ENCODE measurements around the gene RABEPK. TPM values are rescaled to one million over a fixed set of nuclear protein-coding genes. Genes with fewer than 3 reads are reported as not detected.
"Not testable (repeated sequence)": the region's sequence is repeated elsewhere in the genome, so short reads cannot be mapped to it uniquely, and the experiment has no call there.

The RABEPK gene
- total RNA-seq, 1 experiment from 2014 or later: 22.6 TPM

- no peaks in the 10 kb centered on the region for H3K9me2 ChIP-seq (replicated peaks; ENCODE audit: insufficient read depth, low read length)
- DNase-seq: no peak
- H3K9me3 ChIP-seq (ENCODE audit: low read length): no peaks in the 10 kb centered on the region
- H3K79me2 ChIP-seq (ENCODE audit: low read length): peaks cover 100% of the 10 kb centered on the region
- no peak overlapping the region for H3K27ac ChIP-seq (ENCODE audit: low read length)
- H4K20me1 ChIP-seq (ENCODE audit: insufficient read depth, low read depth, low read length): peaks cover 5% of the 10 kb centered on the region; the same call in 1 of the 2 replicates
- H3K9ac ChIP-seq (ENCODE audit: low read length): no peak overlapping the region
- H3K36me3 ChIP-seq (ENCODE audit: insufficient read depth, low read length): peaks cover 6% of the 10 kb centered on the region
- no peaks in the 10 kb centered on the region for H3K27me3 ChIP-seq (ENCODE audit: low read length)
- H2AFZ ChIP-seq (ENCODE audit: low read length): no peak overlapping the region
- H3K4me3 ChIP-seq (ENCODE audit: low read length): no peak overlapping the region
- no peak overlapping the region for H3K4me2 ChIP-seq (ENCODE audit: low read depth, low read length, poor library complexity, severe bottlenecking)
- H3K4me1 ChIP-seq (ENCODE audit: low read length): peaks cover 14% of the 10 kb centered on the region
These were observed 16.8 kb upstream of the RABEPK start for GRCh38 chr9:125183561-125183960.

- H3K9ac ChIP-seq (ENCODE audit: low read length): peak overlapping the region; percentile 99
These were observed 11.4 kb upstream of the RABEPK start for GRCh38 chr9:125189011-125189360.

GRCh38 chr9:125189361-125190289 lies 10.7 kb upstream of the RABEPK start, which contains the start of gene PPP6C:
Gene PPP6C (minus strand): TSS chr9:125189803. CDS start chr9:125189718, 85 bp downstream.
- H3K4me1 ChIP-seq (ENCODE audit: low read length): peaks cover 31% of the 10 kb centered on the region
- H4K20me1 ChIP-seq (ENCODE audit: insufficient read depth, low read depth, low read length): peaks cover 13% of the 10 kb centered on the region; the same call in 1 of the 2 replicates
- peak; percentile 99 for DNase-seq
- H3K9me3 ChIP-seq (ENCODE audit: low read length): no peaks in the 10 kb centered on the region
- no peaks in the 10 kb centered on the region for H3K27me3 ChIP-seq (ENCODE audit: low read length)
- H3K4me2 ChIP-seq (ENCODE audit: low read depth, low read length, poor library complexity, severe bottlenecking): peak within 1 kb of the TSS; percentile 96
- peak within 1 kb of the TSS; percentile 99 for H3K9ac ChIP-seq (ENCODE audit: low read length)
- peaks cover 62% of the 10 kb centered on the region for H3K79me2 ChIP-seq (ENCODE audit: low read length)
- no peaks in the 10 kb centered on the region; the same call in 1 of the 2 replicates for H3K36me3 ChIP-seq (ENCODE audit: insufficient read depth, low read length)
- peak within 1 kb of the TSS; percentile 73 for H3K27ac ChIP-seq (ENCODE audit: low read length)
- no peaks in the 10 kb centered on the region for H3K9me2 ChIP-seq (replicated peaks; ENCODE audit: insufficient read depth, low read length)
- H3K4me3 ChIP-seq (ENCODE audit: low read length): peak within 1 kb of the TSS; percentile 80
- peak within 1 kb of the TSS; percentile 90 for H2AFZ ChIP-seq (ENCODE audit: low read length)

More at GRCh38 chr9:125189011-125189360, 11.4 kb upstream of the RABEPK start:
- Histone ChIP-seq H3K36me3 (ENCODE audit: insufficient read depth, low read length) (no peaks in the 10 kb centered on the region; the same call in 1 of the 2 replicates), H3K4me1 (ENCODE audit: low read length) (peaks cover 25% of the 10 kb centered on the region), H2AFZ (ENCODE audit: low read length) (peak overlapping the region; percentile 83; the same call in 1 of the 2 replicates), H3K27me3 (ENCODE audit: low read length) (no peaks in the 10 kb centered on the region), H3K4me2 (ENCODE audit: low read depth, low read length, poor library complexity, severe bottlenecking) (peak overlapping the region; percentile 96), H3K9me2 (replicated peaks; ENCODE audit: insufficient read depth, low read length) (no peaks in the 10 kb centered on the region), H3K9me3 (ENCODE audit: low read length) (no peaks in the 10 kb centered on the region), H3K4me3 (ENCODE audit: low read length) (peak overlapping the region; percentile 80), H3K79me2 (ENCODE audit: low read length) (peaks cover 68% of the 10 kb centered on the region), H4K20me1 (ENCODE audit: insufficient read depth, low read depth, low read length) (peaks cover 13% of the 10 kb centered on the region; the same call in 1 of the 2 replicates), H3K27ac (ENCODE audit: low read length) (peak overlapping the region; percentile 73; the same call in 1 of the 2 replicates)
- DNase-seq: peak; percentile 70

- Histone ChIP-seq H3K9ac (ENCODE audit: low read length) (peak overlapping the region; percentile 99), H3K27ac (ENCODE audit: low read length) (peak overlapping the region; percentile 73), H3K4me3 (ENCODE audit: low read length) (peak overlapping the region; percentile 80), H3K4me2 (ENCODE audit: low read depth, low read length, poor library complexity, severe bottlenecking) (peak overlapping the region; percentile 86), H3K9me2 (replicated peaks; ENCODE audit: insufficient read depth, low read length) (no peaks in the 10 kb centered on the region), H3K4me1 (ENCODE audit: low read length) (peaks cover 38% of the 10 kb centered on the region), H3K36me3 (ENCODE audit: insufficient read depth, low read length) (no peaks in the 10 kb centered on the region; the same call in 1 of the 2 replicates), H2AFZ (ENCODE audit: low read length) (peak overlapping the region; percentile 90), H3K9me3 (ENCODE audit: low read length) (no peaks in the 10 kb centered on the region), H4K20me1 (ENCODE audit: insufficient read depth, low read depth, low read length) (peaks cover 13% of the 10 kb centered on the region; the same call in 1 of the 2 replicates), H3K79me2 (ENCODE audit: low read length) (peaks cover 54% of the 10 kb centered on the region), H3K27me3 (ENCODE audit: low read length) (no peaks in the 10 kb centered on the region)
- peak; percentile 57 for DNase-seq
These were observed 10.0 kb upstream of the RABEPK start for GRCh38 chr9:125190361-125190801.

- DNase-seq; H3K27me3 ChIP-seq (ENCODE audit: low read length); H4K20me1 ChIP-seq (ENCODE audit: insufficient read depth, low read depth, low read length); H3K27ac ChIP-seq (ENCODE audit: low read length); H3K9me2 ChIP-seq (replicated peaks; ENCODE audit: insufficient read depth, low read length); H3K9me3 ChIP-seq (ENCODE audit: low read length); H3K4me3 ChIP-seq (ENCODE audit: low read length); H3K36me3 ChIP-seq (ENCODE audit: insufficient read depth, low read length): not testable (repeated sequence)
- Histone ChIP-seq H2AFZ (ENCODE audit: low read length) (0 out of 2 replicates have a peak overlapping the region, but pooled peaks have one; percentile 24), H3K79me2 (ENCODE audit: low read length) (peaks cover 14% of the 10 kb centered on the region), H3K4me2 (ENCODE audit: low read depth, low read length, poor library complexity, severe bottlenecking) (peak overlapping the region; percentile 29), H3K4me1 (ENCODE audit: low read length) (peaks cover 27% of the 10 kb centered on the region), H3K9ac (ENCODE audit: low read length) (0 out of 2 replicates have a peak overlapping the region, but pooled peaks have one; percentile 20)
These were observed 5.9 kb upstream of the RABEPK start for GRCh38 chr9:125194466-125194865.

- H3K4me3 ChIP-seq (ENCODE audit: low read length); H3K9ac ChIP-seq (ENCODE audit: low read length); H3K4me2 ChIP-seq (ENCODE audit: low read depth, low read length, poor library complexity, severe bottlenecking); H3K79me2 ChIP-seq (ENCODE audit: low read length); H3K27ac ChIP-seq (ENCODE audit: low read length); H3K9me3 ChIP-seq (ENCODE audit: low read length); H3K9me2 ChIP-seq (replicated peaks; ENCODE audit: insufficient read depth, low read length); DNase-seq; H4K20me1 ChIP-seq (ENCODE audit: insufficient read depth, low read depth, low read length); H3K27me3 ChIP-seq (ENCODE audit: low read length); H3K36me3 ChIP-seq (ENCODE audit: insufficient read depth, low read length): not testable (repeated sequence)
- Histone ChIP-seq H2AFZ (ENCODE audit: low read length) (peak overlapping the region; percentile 81; the same call in 1 of the 2 replicates), H3K4me1 (ENCODE audit: low read length) (peaks cover 25% of the 10 kb centered on the region)
These were observed 4.8 kb upstream of the RABEPK start for GRCh38 chr9:125195591-125195990.

GRCh38 chr9:125202846-125203618 lies 2.7 kb downstream of the RABEPK start:
- Histone ChIP-seq H3K27ac (ENCODE audit: low read length) (no peak overlapping the region), H4K20me1 (ENCODE audit: insufficient read depth, low read depth, low read length) (no peaks in the 10 kb centered on the region), H3K79me2 (ENCODE audit: low read length) (peaks cover 11% of the 10 kb centered on the region), H3K27me3 (ENCODE audit: low read length) (no peaks in the 10 kb centered on the region), H3K4me1 (ENCODE audit: low read length) (peaks cover 11% of the 10 kb centered on the region), H3K9ac (ENCODE audit: low read length) (no peak overlapping the region), H3K9me2 (replicated peaks; ENCODE audit: insufficient read depth, low read length) (no peaks in the 10 kb centered on the region), H3K4me3 (ENCODE audit: low read length) (no peak overlapping the region), H2AFZ (ENCODE audit: low read length) (no peak overlapping the region), H3K4me2 (ENCODE audit: low read depth, low read length, poor library complexity, severe bottlenecking) (no peak overlapping the region), H3K36me3 (ENCODE audit: insufficient read depth, low read length) (no peaks in the 10 kb centered on the region; the same call in 1 of the 2 replicates), H3K9me3 (ENCODE audit: low read length) (no peaks in the 10 kb centered on the region)
- no peak for DNase-seq

Data from Karpas-422 (cell line).